GM21447 (cell line): ENCODE data around the gene SYN1.
"Not testable (repeated sequence)": the region's sequence is repeated elsewhere in the genome, so short reads cannot be mapped to it uniquely, and the experiment has no call there.

Experiments used
- ATAC-seq: cut with Tn5 transposase; IDR thresholded peaks from one replicate; pipeline ENCODE4 v1.9.1; 2021; ENCODE audit not compliant: unreplicated experiment

SYN1 gene

DNA sequence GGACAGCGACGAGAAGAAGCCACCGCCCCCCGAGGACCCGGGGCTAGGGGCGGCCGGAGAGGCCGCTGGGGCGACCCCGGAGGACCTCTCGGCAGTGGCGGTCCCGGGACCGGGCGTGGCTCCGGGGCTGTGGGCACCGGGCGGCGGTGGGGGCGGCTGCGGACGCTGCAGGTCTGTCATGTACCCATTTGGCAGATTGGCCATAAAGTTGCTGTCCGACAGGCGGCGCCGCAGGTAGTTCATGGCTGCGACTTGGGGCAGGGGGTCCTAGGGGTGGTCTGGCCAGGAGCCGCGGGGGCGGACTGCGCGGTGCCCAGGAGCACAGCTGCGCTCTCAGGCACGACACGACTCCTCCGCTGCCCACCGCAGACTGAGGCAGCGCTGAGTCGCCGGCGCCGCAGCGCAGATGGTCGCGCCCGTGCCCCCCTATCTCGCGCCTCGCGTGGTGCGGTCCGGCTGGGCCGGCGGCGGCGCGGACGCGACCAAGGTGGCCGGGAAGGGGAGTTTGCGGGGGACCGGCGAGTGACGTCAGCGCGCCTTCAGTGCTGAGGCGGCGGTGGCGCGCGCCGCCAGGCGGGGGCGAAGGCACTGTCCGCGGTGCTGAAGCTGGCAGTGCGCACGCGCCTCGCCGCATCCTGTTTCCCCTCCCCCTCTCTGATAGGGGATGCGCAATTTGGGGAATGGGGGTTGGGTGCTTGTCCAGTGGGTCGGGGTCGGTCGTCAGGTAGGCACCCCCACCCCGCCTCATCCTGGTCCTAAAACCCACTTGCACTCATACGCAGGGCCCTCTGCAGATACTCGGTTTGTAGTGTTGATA, at the start of gene SYN1:
Gene SYN1, minus strand, starts transcription at position 372 of the 817 bp plus-strand sequence. Its CDS starts 129 bp downstream, at position 243.
- ATAC-seq = no peak

GRCh38 chrX:47665797-47666196, 46.1 kb upstream of the SYN1 start:
- not testable (repeated sequence) for ATAC-seq

GRCh38 chrX:47664737-47665136, 45.1 kb upstream of the SYN1 start:
- ATAC-seq = no peak

DNA sequence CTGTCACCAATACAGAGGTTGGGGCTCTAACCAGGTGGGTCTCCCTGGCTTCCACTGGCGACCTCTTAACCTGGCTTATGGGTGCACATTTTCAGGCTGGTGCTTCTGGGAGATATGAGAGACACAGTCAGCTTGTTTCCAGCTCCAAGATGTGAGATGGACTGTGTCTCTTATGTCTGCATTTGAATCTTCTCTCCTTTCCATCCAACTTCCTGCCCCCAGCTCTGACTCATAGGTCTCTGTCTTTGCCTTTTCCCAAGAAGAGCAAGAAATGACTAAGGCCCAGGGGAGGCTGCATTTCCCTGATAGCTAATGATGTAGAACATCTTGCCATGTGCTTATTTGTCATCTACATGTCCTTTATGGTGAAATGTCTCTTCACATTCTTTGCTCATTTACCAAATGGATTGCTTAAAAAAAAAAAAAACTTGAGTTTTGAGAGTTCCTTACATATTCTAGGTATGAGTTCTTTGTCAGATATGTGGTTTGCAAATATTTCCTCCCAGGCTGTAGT, 42.5 kb upstream of the SYN1 start:
- no peak for ATAC-seq

GRCh38 chrX:47661539-47661938, 41.9 kb upstream of the SYN1 start:
- ATAC-seq = no peak

DNA sequence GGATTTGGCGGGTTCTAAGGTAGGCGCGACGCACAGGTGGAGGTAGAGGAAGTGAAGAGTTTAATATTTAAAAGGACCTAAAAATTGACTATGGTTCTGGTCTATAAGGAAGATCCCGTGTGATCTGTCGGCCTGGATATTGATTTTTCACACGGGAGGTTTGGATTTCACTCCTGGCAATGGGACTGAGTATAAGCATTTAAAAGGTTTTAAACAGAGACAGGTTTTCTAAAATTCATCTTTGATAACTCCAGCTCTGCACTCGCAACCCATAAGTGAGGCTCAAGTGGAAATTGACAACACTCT, 39.7 kb upstream of the SYN1 start:
- no peak for ATAC-seq

DNA sequence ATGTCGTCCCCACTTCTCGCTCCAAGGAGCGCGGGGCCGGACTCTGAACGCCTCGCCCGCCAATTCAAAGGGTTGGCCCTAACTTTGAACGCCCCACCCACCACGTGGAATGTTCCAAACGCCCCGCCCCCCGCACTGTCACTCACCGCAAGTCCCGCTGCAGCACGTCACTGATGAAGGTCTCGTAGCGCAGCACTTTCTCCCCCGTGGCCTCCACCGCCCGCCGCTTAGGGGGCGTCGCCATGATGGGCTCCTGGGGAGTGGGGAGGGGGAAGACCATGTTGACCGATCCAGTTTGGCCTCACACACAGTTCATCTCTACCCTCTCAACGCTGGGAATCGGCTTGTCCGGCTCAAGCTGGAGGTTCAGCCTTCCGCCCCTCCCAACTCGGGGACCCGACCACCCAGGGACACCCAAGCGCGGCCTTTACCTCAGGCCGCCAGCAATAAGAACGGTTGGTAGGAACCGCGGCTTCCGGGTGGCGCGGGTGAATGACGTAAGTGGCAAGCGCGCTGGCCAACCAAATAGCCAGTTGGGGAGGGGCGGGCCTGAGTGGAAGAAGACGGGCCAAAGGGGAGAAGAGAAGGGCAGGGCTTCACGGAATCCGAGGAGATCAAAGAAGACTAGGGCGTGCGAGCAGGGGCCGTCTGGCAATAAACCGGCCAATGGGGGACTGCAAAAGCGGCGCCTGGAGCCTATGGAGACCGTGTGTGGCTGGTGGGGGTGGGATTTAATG, 39.2 kb upstream of the SYN1 start, which contains the start of gene UXT:
Gene UXT, minus strand, starts transcription at position 497 of the 737 bp plus-strand sequence. Its CDS starts 253 bp downstream, at position 244.
- ATAC-seq = peak; percentile 85

DNA sequence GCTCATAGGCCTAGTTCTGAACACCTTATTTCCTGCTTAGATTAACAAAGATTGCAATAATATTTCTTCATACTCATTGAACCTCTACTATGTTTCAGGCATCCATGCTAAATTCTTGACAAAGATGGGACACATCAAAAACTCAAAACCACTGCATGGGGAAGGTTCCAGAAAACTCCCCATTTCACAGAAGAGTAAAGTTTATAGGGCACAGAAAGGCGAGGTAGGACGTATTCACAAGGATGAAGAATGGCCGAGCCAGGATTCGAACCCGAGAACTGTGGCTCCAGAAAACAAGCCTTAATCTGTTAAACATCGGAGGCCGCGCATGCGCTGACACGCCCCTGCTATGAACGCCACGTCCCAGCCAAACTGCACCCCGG, 38.6 kb upstream of the SYN1 start:
- ATAC-seq = no peak

DNA sequence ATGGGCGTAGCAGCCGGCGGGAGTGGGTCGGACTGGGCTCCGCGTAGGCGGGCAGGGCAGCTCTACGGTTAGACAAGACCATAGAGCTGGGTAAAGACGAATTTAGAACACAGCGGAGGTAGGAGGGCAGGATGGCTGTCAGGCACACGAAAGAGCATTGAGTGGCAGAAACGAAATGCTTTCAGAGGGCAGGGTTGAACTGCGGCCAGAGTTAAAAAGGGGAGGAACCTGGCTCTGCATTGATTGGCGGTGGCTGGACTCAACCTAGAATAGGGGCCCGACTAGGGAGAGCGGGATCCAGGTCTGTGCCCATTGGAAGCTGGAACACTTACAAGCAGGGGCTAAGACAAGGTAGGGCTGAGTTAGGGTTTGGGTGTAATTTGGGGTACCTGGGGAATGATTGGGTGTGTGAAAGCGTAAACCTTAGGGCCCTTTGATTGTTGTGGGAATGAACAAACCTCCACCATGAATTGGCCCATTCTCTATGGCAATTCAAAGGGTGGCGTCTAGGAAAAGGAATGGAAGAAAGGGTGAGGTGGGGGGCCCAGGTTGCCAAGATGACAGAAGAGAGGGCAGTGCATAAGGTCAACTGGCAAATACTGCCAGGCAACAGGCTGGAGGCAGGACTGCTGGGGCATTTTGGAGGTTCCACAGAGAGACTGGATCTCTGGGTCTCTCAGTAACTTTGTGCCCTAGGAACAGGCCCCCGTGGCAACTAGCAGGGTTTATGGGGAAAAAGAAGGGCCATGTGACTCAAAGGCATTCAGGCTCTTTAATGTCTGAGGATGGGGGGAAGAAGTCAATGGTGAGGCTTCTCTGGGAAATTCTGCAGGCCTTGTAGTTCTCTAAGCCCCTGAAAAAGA, 31.6 kb upstream of the SYN1 start:
- no peak for ATAC-seq

GRCh38 chrX:47650164-47651042, 30.7 kb upstream of the SYN1 start, which contains the start of gene ELK1:
Gene ELK1 (minus strand): TSS chrX:47650563. CDS start chrX:47641441, 9,122 bp downstream.
- peak; percentile 87 for ATAC-seq

GRCh38 chrX:47649781-47650163, 30.1 kb upstream of the SYN1 start:
- ATAC-seq = no peak

DNA sequence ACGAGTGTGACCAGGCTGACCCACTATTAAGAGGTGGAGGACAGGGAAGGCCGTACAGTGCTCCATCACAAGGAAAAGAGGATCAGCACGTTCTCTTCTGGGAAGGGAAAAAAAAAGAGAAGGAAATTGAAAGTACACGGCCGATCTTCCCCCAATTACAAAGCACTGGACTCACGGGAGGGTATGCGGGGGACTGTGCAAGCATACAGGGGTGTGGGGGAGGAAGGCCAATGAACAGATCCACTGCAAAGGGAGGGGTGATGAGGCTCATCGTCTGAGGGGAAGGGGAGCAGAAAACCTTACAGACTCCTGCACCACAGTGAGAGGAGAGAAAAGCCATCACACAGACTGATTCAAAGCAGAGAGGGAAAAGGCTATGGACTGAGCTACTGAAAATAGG, 29.6 kb upstream of the SYN1 start:
- no peak for ATAC-seq

DNA sequence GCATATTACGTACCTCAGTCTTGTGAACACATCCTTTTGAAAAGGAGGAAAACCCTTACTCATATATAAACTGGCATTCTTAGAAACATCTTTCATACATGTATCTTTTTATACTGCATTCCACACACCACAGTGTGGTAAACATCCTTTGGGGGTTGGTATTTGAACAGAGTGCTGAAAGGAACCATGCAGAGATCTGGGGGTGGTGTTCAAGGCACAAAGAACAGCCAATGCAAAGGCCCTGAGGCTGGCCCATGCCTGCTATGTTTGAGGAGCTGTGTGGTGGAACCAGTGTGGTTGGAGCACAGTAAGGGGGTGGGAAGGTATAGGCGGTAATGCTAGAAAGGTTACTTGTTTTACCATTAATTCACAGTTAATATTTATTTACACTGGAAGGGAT, 28.7 kb upstream of the SYN1 start:
- no peak for ATAC-seq

GRCh38 chrX:47646636-47647035, 27.0 kb upstream of the SYN1 start:
- ATAC-seq = no peak

- ATAC-seq = no peak
These were observed 25.9 kb upstream of the SYN1 start for GRCh38 chrX:47645530-47645929.

- ATAC-seq = no peak
These were observed 25.0 kb upstream of the SYN1 start for GRCh38 chrX:47644557-47645091.

- ATAC-seq = no peak
These were observed 24.3 kb upstream of the SYN1 start for GRCh38 chrX:47643926-47644325.

GRCh38 chrX:47638816-47639215, 19.2 kb upstream of the SYN1 start:
- ATAC-seq = no peak

GRCh38 chrX:47637546-47638195, 18.0 kb upstream of the SYN1 start:
- peak; percentile 82 for ATAC-seq
